HEK293 (cell line): Measurements from ENCODE around the gene KRT81.

ENCODE experiments used
- CTCF ChIA-PET: fragments of 350-600 bp; formaldehyde crosslinking; extraction: SDS; loops from one replicate; lab custom pipeline; 2021; ENCODE audit warnings: antibody characterized with exemption; lab: Yijun Ruan, JAX
- POLR2A ChIA-PET: fragments of 300-600 bp; formaldehyde crosslinking; extraction: SDS; loops from one replicate; lab custom pipeline; 2020; ENCODE audit warnings: antibody characterized with exemption, inconsistent platforms; lab: Yijun Ruan, JAX
- H3K27ac ChIP-seq: fragments of 200-500 bp; sonication (Bioruptor generic); 2 replicates; pipeline ENCODE4 v1.5.1; 2014; ENCODE audit warnings: low read depth, low read length, control low read depth, inconsistent platforms; ENCODE audit errors: extremely low read depth
- H3K36me3 ChIP-seq, 2 experiments: fragments of 200-500 bp in 1 of 2; sonication (Bioruptor generic) in 1 of 2; 1 replicate in 1 of 2; 2 replicates in 1 of 2; pipeline ENCODE4 v1.5.1; 2014 to 2017; ENCODE audit warnings: inconsistent platforms in 2 of 2, low read length in 2 of 2; ENCODE audit not compliant: control insufficient read depth in 2 of 2, insufficient read depth in 1 of 2
- H3K4me1 ChIP-seq: fragments of 200-500 bp; sonication (Bioruptor generic); 2 replicates; pipeline ENCODE4 v1.5.1; 2014; ENCODE audit warnings: mild to moderate bottlenecking, low read length, inconsistent platforms; ENCODE audit not compliant: control insufficient read depth, insufficient read depth
- H3K4me3 ChIP-seq: 2 replicates; pipeline ENCODE4 v1.5.1; 2011; ENCODE audit warnings: low read depth, mild to moderate bottlenecking, control low read depth, low read length, moderate library complexity
- H3K9me3 ChIP-seq: fragments of 200-500 bp; sonication (Bioruptor generic); 2 replicates; pipeline ENCODE4 v1.5.1; 2014; ENCODE audit warnings: low read depth, low read length, inconsistent platforms; ENCODE audit not compliant: control insufficient read depth, insufficient read depth
- GLI4 ChIP-seq: fragments of 450-650 bp; formaldehyde crosslinking; IDR thresholded peaks from 2 replicates; pipeline ENCODE4 v1.5.1; 2016; ENCODE audit warnings: missing biosample characterization, missing genetic modification characterization
- HOXC10 ChIP-seq: sonication (generic); formaldehyde crosslinking; IDR thresholded peaks from 2 replicates; pipeline ENCODE4 v1.8.1; 2023; ENCODE audit warnings: mild to moderate bottlenecking, missing genetic modification reagents
- PRDM2 ChIP-seq: fragments of 450-650 bp; formaldehyde crosslinking; IDR thresholded peaks from 2 replicates; pipeline ENCODE4 v1.5.1; 2016; ENCODE audit warnings: missing biosample characterization, missing genetic modification characterization, borderline replicate concordance
- ZBTB21 ChIP-seq: fragments of 450-650 bp; formaldehyde crosslinking; IDR thresholded peaks from 2 replicates; pipeline ENCODE4 v1.5.1; 2017; ENCODE audit warnings: missing biosample characterization, missing genetic modification characterization
- ZFHX2 ChIP-seq: fragments of 450-650 bp; formaldehyde crosslinking; conservative IDR thresholded peaks from 2 replicates; pipeline ENCODE4 v1.5.1; 2016; ENCODE audit warnings: missing biosample characterization, missing genetic modification characterization
- ZFP69B ChIP-seq: fragments of 450-650 bp; formaldehyde crosslinking; IDR thresholded peaks from 2 replicates; pipeline ENCODE4 v1.5.1; 2016; ENCODE audit warnings: missing biosample characterization, missing genetic modification characterization
- ZNF112 ChIP-seq: fragments of 450-650 bp; formaldehyde crosslinking; IDR thresholded peaks from 2 replicates; pipeline ENCODE4 v1.5.0; 2017; ENCODE audit warnings: missing biosample characterization, missing genetic modification characterization
- ZNF121 ChIP-seq: fragments of 450-650 bp; formaldehyde crosslinking; IDR thresholded peaks from 2 replicates; pipeline ENCODE4 v1.5.1; 2016; ENCODE audit warnings: missing biosample characterization, missing genetic modification characterization
- ZNF18 ChIP-seq: fragments of 450-650 bp; formaldehyde crosslinking; IDR thresholded peaks from 2 replicates; pipeline ENCODE4 v1.5.1; 2016; ENCODE audit warnings: missing biosample characterization, missing genetic modification characterization
- ZNF221 ChIP-seq: fragments of 450-650 bp; formaldehyde crosslinking; IDR thresholded peaks from 2 replicates; pipeline ENCODE4 v1.5.1; 2017; ENCODE audit warnings: missing biosample characterization, missing genetic modification characterization, borderline replicate concordance
- ZNF362 ChIP-seq: fragments of 450-650 bp; formaldehyde crosslinking; IDR thresholded peaks from 2 replicates; pipeline ENCODE4 v1.5.1; 2016; ENCODE audit warnings: missing biosample characterization, missing genetic modification characterization
- ZNF37A ChIP-seq: fragments of 450-650 bp; IDR thresholded peaks from 2 replicates; pipeline ENCODE4 v1.5.1; 2018; ENCODE audit warnings: missing biosample characterization, missing genetic modification characterization
- ZNF48 ChIP-seq: fragments of 450-650 bp; formaldehyde crosslinking; IDR thresholded peaks from 2 replicates; pipeline ENCODE4 v1.5.1; 2016; ENCODE audit warnings: missing biosample characterization, missing genetic modification characterization
- ZNF610 ChIP-seq: fragments of 450-650 bp; formaldehyde crosslinking; IDR thresholded peaks from 2 replicates; pipeline ENCODE4 v1.5.1; 2016; ENCODE audit warnings: missing biosample characterization, missing genetic modification characterization, borderline replicate concordance
- ZNF654 ChIP-seq: fragments of 450-650 bp; formaldehyde crosslinking; IDR thresholded peaks from 2 replicates; pipeline ENCODE4 v1.5.1; 2016; ENCODE audit warnings: low read depth, missing biosample characterization, missing genetic modification characterization
- ZNF677 ChIP-seq: fragments of 450-650 bp; IDR thresholded peaks from 2 replicates; pipeline ENCODE4 v1.5.0; 2018; ENCODE audit warnings: missing biosample characterization, mild to moderate bottlenecking, missing genetic modification characterization, moderate library complexity
- ZNF776 ChIP-seq: fragments of 450-650 bp; formaldehyde crosslinking; IDR thresholded peaks from 2 replicates; pipeline ENCODE4 v1.5.0; 2017; ENCODE audit warnings: missing biosample characterization, missing genetic modification characterization, borderline replicate concordance
- TF ChIP-seq, protein P1 (sequence below): fragments of 450-650 bp; formaldehyde crosslinking; IDR thresholded peaks from 2 replicates; pipeline ENCODE4 v1.5.1; 2016; ENCODE audit warnings: missing biosample characterization, missing genetic modification characterization
- TF ChIP-seq, protein P2 (sequence below): fragments of 450-650 bp; formaldehyde crosslinking; IDR thresholded peaks from 2 replicates; pipeline ENCODE4; 2016; ENCODE audit warnings: missing biosample characterization, missing genetic modification characterization
- TF ChIP-seq, protein P3 (sequence below): fragments of 450-650 bp; formaldehyde crosslinking; IDR thresholded peaks from 2 replicates; pipeline ENCODE4 v1.5.1; 2016; ENCODE audit warnings: missing biosample characterization, missing genetic modification characterization

Gene KRT81

GRCh38 chr12:52323416-52324152 is 32.2 kb upstream of the KRT81 start:
- Histone ChIP-seq H3K27ac (no peak overlapping the region), H3K36me3 (no peaks in the 10 kb centered on the region), H3K4me3 (no peak overlapping the region), H3K4me1 (no peaks in the 10 kb centered on the region), H3K9me3 (no peaks in the 10 kb centered on the region)
- no peak for TF ChIP-seq ZNF362
- TF ChIP-seq ZFP69B: no peak
- no peak for TF ChIP-seq ZNF654 (tag by site-specific recombination)
- TF ChIP-seq ZNF18: no peak
- TF ChIP-seq PRDM2: no peak
- no peak for TF ChIP-seq ZNF610 (tag by site-specific recombination)
- no peak for TF ChIP-seq ZNF776 (tag by site-specific recombination)
- ChIA-PET POLR2A (no interaction called here), CTCF (interaction anchor here (1.0 kb wide), 1 partner anchor 175 kb away, joined by 3 read pairs; no protein-coding TSS in a partner anchor)

GRCh38 chr12:52323001-52323400 is 31.7 kb upstream of the KRT81 start:
- ChIA-PET CTCF (interaction anchor here (1.0 to 1.5 kb wide), 2 partner anchors 166 to 174 kb away, joined by 3 to 7 read pairs; no protein-coding TSS in a partner anchor), POLR2A (no interaction called here)
- TF ChIP-seq ZNF112 (tag by site-specific recombination): no peak
- TF ChIP-seq GLI4 (tag by site-specific recombination): no peak
- TF ChIP-seq, protein P1, sequence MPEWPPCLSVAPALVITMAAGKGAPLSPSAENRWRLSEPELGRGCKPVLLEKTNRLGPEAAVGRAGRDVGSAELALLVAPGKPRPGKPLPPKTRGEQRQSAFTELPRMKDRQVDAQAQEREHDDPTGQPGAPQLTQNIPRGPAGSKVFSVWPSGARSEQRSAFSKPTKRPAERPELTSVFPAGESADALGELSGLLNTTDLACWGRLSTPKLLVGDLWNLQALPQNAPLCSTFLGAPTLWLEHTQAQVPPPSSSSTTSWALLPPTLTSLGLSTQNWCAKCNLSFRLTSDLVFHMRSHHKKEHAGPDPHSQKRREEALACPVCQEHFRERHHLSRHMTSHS (tag by site-specific recombination): no peak
- TF ChIP-seq, protein P2, sequence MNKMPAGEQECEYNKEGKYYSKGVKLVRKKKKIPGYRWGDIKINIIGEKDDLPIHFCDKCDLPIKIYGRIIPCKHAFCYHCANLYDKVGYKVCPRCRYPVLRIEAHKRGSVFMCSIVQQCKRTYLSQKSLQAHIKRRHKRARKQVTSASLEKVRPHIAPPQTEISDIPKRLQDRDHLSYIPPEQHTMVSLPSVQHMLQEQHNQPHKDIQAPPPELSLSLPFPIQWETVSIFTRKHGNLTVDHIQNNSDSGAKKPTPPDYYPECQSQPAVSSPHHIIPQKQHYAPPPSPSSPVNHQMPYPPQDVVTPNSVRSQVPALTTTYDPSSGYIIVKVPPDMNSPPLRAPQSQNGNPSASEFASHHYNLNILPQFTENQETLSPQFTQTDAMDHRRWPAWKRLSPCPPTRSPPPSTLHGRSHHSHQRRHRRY (tag by site-specific recombination): no peak
- no peak for TF ChIP-seq ZFHX2
- TF ChIP-seq, protein P3, sequence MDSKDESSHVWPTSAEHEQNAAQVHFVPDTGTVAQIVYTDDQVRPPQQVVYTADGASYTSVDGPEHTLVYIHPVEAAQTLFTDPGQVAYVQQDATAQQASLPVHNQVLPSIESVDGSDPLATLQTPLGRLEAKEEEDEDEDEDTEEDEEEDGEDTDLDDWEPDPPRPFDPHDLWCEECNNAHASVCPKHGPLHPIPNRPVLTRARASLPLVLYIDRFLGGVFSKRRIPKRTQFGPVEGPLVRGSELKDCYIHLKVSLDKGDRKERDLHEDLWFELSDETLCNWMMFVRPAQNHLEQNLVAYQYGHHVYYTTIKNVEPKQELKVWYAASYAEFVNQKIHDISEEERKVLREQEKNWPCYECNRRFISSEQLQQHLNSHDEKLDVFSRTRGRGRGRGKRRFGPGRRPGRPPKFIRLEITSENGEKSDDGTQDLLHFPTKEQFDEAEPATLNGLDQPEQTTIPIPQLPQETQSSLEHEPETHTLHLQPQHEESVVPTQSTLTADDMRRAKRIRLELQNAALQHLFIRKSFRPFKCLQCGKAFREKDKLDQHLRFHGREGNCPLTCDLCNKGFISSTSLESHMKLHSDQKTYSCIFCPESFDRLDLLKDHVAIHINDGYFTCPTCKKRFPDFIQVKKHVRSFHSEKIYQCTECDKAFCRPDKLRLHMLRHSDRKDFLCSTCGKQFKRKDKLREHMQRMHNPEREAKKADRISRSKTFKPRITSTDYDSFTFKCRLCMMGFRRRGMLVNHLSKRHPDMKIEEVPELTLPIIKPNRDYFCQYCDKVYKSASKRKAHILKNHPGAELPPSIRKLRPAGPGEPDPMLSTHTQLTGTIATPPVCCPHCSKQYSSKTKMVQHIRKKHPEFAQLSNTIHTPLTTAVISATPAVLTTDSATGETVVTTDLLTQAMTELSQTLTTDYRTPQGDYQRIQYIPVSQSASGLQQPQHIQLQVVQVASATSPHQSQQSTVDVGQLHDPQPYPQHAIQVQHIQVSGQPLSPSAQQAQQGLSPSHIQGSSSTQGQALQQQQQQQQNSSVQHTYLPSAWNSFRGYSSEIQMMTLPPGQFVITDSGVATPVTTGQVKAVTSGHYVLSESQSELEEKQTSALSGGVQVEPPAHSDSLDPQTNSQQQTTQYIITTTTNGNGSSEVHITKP (tag by site-specific recombination): no peak
- TF ChIP-seq ZNF121 (tag by site-specific recombination): no peak
- TF ChIP-seq ZNF37A: no peak
- TF ChIP-seq ZNF48: no peak
- TF ChIP-seq ZNF677 (tag by site-specific recombination): no peak
- TF ChIP-seq ZNF221 (tag by site-specific recombination): no peak
- no peak for TF ChIP-seq ZBTB21
- no peak for TF ChIP-seq HOXC10 (CRISPR knock-in tag)

More at GRCh38 chr12:52323001-52323400, 31.7 kb upstream of the KRT81 start:
- H3K4me3 ChIP-seq: no peak overlapping the region
- no peaks in the 10 kb centered on the region for H3K4me1 ChIP-seq
- H3K27ac ChIP-seq: no peak overlapping the region
- H3K9me3 ChIP-seq: no peaks in the 10 kb centered on the region
- H3K36me3 ChIP-seq: no peaks in the 10 kb centered on the region
